Fibroblast of upper back skin (primary cell): ENCODE measurements around the gene CYP11A1.

Experiments
- DNase-seq: peaks from one replicate; pipeline ENCODE4 v3.0.0-alpha.2; 2013

The CYP11A1 gene

DNA sequence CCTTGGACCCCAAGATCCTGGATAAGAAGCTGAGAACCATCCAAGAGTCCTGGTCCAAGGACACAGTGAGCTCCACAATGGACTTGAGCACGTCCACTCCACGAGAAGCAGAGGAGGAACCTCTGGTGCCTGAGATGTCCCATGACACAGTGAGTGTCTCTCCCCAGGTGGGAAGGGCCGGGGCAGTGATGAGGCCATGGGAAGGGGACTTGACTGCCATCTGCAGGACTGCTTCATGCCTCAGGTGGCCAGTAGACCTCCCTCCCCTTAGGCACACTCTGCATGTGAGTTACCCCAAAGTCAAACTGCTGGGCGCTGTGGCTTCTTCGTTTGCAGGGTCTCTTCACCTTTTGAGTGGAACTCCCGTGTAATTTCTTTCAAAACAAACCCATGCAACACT lies 71.6 kb downstream of the CYP11A1 start:
- DNase-seq = no peak

DNA sequence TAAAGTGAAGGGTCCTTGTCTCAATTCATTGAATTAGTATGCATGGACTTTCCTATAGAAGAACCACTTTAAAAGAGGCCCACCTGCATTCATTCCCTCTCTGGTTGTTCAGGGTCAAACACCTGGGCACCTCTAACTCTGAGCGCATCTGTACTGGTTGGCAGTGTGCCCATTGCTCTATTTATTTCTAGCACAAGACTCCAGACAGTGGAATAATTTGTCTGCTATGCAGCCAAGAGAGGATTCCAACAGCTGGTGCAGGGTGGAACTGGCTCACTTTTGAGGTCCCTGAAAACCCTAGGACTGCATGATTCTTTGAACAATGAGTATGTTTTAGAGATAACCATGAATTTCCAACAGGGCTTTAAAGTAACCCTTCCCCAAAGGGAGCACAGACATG lies 73.4 kb downstream of the CYP11A1 start:
- no peak for DNase-seq

DNA sequence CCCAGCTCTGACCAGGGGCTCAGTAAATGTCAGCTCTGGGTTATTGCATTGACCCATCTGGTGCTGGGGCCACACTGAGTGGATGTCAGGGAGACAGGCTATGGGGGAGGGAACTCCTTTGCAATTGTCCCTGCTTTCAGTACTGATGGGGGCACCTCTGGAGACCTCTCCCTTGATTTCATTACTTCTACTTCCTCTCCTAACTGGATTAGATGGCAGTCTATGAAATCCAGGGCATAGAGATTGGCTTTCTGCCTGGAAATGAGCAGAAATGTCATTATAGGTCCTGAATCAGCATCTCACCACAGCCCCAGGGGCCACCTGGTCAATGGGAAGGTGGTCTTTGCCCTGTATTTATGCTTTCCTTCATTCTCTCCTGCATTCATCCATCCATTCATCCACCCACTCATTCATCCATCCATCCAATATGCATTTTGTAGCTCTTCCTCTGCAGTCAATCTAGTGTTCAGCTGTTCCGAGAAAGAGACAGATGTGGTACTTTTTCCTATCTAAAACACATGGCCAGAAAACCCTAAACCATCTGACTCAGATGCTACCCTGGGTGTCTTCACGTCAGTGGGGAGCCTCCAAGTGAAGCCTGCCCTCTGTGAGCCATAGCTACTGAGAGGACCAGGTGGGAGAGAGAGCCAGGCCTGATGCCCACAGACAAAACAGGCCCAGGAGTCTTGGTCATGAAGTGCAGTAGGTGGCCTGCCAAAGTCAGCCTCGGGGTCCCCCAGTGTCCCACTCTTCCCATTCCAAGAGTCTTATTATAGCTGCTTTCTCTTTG lies 74.2 kb downstream of the CYP11A1 start:
- no peak for DNase-seq

DNA sequence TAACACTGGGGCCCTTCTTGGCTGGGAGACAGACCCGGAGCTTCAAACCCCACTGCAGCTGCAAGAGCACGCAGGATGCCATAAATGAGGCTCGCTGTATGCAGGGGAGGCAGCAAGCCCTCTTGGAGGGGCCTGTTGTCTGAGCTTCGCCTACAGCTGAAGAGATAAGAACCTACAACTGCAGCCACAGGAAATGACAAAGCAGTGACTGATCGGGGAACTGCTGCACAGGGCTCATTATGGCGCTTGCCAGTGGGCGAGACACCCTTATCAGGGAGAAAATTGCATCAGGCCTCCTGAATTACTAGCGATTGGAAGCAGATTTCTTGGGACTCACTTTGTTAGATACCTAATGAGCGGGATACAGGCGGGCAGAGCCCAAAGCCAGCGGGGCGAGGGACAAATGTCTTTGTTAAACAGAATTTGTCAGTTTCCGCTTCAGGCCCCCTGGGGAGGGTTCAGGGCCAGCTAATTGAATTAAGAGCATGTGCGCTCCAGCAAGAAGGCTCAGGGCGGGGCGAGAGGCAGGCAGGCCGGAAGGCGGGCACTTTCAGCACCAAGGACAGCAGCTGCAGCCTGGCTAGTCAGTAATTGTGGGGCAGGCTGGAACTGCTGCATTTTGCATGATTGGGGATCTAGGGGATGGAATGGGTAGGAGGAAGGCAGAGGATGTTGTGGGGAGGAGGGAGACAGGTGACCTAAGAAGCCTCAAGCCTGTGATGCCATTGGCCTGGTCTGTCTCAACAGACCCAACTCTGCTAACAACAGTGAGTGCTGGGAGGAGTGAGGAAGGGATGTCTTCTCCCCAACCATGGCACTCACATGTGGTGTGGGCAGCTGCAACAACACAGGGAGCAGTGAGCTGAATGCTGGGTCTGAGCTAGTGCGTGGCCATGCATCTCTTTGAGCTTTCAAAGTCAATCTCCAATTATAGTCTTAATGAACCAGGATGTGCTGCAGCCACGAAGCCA lies 76.1 kb downstream of the CYP11A1 start:
- peak; percentile 71 for DNase-seq

DNA sequence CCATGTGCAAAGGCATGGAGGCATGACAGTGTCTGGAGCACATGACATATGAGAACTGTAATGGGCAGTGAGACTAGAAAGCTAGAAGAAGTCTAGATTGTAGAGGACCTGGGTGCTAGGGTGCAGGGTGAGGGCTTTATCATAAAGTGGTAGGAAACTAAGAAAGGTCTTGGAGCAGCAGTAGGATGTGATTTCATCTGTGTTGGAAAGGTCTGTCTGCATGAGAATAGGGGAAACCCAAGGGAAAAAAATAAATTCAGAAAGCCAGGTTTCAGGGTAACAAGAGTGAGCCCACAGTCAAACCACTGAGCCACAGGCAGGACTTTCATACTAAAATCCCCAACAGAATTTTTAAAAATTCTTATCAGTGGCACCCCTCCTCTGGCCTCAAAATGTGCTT lies 76.8 kb downstream of the CYP11A1 start:
- DNase-seq = no peak

DNA sequence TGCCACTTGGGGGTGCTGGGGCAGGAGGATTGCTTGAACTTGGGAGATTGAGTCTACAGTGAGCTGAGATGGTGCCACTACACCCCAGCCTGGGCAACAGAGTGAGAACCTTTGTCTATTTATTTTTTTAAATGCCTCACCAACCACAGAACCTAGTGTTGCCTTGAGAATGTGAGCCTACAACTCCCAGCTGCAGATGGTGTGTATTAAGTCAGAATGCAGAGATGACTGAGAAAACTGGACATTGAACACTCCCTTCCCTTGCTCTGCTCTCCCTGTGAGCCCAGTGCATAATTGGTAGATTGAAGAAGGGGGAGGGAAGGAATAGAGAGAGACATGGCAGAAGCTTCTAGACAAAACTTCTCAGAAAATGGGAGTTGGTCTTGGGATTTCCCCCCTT lies 77.8 kb downstream of the CYP11A1 start:
- DNase-seq = no peak
